Uterus (tissue), 4 donors: ENCODE measurements around the gene P3H2. TPM values are rescaled to one million over a fixed set of nuclear protein-coding genes. Genes with fewer than 3 reads are reported as not detected.

Experiments used
- DNase-seq, 2 donors: peaks; one replicate each; pipeline ENCODE4 v3.0.0-alpha.2; 2019 to 2020
- H3K27ac ChIP-seq, 2 donors: fragments of 200-600 bp; sonication (generic); 1 replicate in 1 of 2; 2 replicates in 1 of 2; pipeline ENCODE4 v1.5.1; 2016 to 2018
- H3K27me3 ChIP-seq, 2 donors: fragments of 200-600 bp; sonication (generic); one replicate each; pipeline ENCODE4 v1.5.1; 2018 to 2019; ENCODE audit warnings: control low read depth in 1 of 2
- H3K36me3 ChIP-seq, 2 donors: fragments of 200-600 bp; sonication (generic); one replicate each; pipeline ENCODE4 v1.5.1; 2019; ENCODE audit warnings: control low read depth in 1 of 2
- H3K4me1 ChIP-seq, 2 donors: fragments of 200-600 bp; sonication (generic); one replicate each; pipeline ENCODE4 v1.5.1; 2018 to 2019; ENCODE audit warnings: control low read depth in 1 of 2
- H3K4me3 ChIP-seq, 2 donors: fragments of 200-600 bp; sonication (generic); 1 replicate in 1 of 2; 2 replicates in 1 of 2; pipeline ENCODE4 v1.5.1; 2018 to 2019; ENCODE audit warnings: mild to moderate bottlenecking in 1 of 2
- H3K9me3 ChIP-seq, 2 donors: fragments of 200-600 bp; sonication (generic); one replicate each; pipeline ENCODE4 v1.5.1; 2019; ENCODE audit warnings: control low read depth in 1 of 2
- POLR2A ChIP-seq, 2 donors: fragments of 450-650 bp; IDR thresholded peaks; one replicate each; pipeline ENCODE4 v1.6.1; 2016; ENCODE audit warnings: antibody characterized with exemption in 2 of 2, mild to moderate bottlenecking in 1 of 2, moderate library complexity in 1 of 2
- intact Hi-C: fragments of 100-400 bp; cut with DNase I; formaldehyde crosslinking; loops from one replicate; pipeline ENCODE4 v1.15.1; 2023; ENCODE audit warnings: low total_unique reads
- total RNA-seq, 4 donors: library from RNA; depleted of rRNA in 3 of 4; stranded (reverse); fragments of >200 nt in 3 of 4; gene quantifications; one replicate each; pipeline versions ENCODE4 v1.1.0 to v1.2.4, GENCODE V29; 2014 to 2023
- TF ChIP-seq, protein P1 (sequence below), 4 experiments: fragments of 200-600 bp in 2 of 4; fragments of 450-650 bp in 2 of 4; sonication (generic) in 2 of 4; IDR thresholded peaks; one replicate each; pipeline ENCODE4 v1.5.1; 2016 to 2019; ENCODE audit warnings: antibody characterized with exemption in 4 of 4, mild to moderate bottlenecking in 2 of 4, moderate library complexity in 1 of 4
- donor health status: DM: yes; HTN: yes; CAD: no.

P3H2 gene
- total RNA-seq, 4 donors from 2014 or later, result 12.6 to 441 (median 30.6) TPM

DNA sequence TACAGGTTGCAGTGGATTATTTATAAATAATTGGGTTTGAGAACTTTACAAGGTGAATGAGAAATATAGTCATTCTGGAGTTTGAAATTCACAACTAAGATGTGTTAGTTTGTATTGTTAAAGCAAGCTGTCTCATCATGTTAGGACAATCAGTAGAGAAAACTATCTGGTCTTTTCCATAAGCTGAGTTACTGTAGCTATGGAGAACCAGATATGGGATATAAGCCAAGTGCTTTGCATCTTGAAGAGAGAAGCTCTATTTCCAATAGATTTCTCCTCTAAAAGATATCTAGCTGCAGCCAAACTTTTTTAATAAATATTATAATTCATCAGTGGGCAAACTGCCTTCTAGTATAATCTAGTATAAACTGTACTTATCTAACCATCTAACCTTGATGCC lies 11.3 kb downstream of the P3H2 start:
- Histone ChIP-seq H3K27me3 (no peaks in the 10 kb centered on the region), H3K4me3 (no peak overlapping the region), H3K9me3 (no peaks in the 10 kb centered on the region), H3K36me3 (no peaks in the 10 kb centered on the region), H3K27ac (peak overlapping the region; percentile 68 to 79), H3K4me1 (no peaks in the 10 kb centered on the region)
- intact Hi-C loops, result no loop called here
- TF ChIP-seq, protein P1, sequence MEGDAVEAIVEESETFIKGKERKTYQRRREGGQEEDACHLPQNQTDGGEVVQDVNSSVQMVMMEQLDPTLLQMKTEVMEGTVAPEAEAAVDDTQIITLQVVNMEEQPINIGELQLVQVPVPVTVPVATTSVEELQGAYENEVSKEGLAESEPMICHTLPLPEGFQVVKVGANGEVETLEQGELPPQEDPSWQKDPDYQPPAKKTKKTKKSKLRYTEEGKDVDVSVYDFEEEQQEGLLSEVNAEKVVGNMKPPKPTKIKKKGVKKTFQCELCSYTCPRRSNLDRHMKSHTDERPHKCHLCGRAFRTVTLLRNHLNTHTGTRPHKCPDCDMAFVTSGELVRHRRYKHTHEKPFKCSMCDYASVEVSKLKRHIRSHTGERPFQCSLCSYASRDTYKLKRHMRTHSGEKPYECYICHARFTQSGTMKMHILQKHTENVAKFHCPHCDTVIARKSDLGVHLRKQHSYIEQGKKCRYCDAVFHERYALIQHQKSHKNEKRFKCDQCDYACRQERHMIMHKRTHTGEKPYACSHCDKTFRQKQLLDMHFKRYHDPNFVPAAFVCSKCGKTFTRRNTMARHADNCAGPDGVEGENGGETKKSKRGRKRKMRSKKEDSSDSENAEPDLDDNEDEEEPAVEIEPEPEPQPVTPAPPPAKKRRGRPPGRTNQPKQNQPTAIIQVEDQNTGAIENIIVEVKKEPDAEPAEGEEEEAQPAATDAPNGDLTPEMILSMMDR (IDR thresholded peaks at IDR 0.05), result no peak
- no peak for DNase-seq

DNA sequence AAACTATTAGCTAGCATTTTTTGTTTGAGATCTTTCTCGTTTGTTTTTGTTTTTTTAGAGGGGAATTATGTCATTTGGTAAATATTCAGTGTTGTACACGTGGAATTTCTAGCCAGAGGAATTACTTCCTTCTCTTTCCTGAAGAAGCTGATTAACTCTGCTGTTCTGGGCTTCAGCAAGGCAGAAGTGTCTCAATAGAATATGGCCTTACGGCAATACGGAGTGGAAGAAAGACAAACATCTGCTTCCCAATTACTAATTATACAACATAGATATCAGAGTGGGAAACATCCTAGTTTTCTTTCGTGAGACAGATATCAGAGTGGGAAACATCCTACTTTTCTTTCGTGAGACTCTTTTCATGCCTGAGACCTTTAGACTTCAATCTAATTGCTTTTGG lies 11.9 kb downstream of the P3H2 start:
- no peaks in the 10 kb centered on the region for H3K9me3 ChIP-seq
- no peaks in the 10 kb centered on the region for H3K4me1 ChIP-seq
- no peak for DNase-seq
- TF ChIP-seq POLR2A (IDR thresholded peaks at IDR 0.05), result no peak
- TF ChIP-seq, protein P1 (IDR thresholded peaks at IDR 0.05), result no peak
- no peak overlapping the region for H3K4me3 ChIP-seq
- intact Hi-C loops, result no loop called here
- peak overlapping the region; percentile 68 to 79 for H3K27ac ChIP-seq
- H3K36me3 ChIP-seq, result no peaks in the 10 kb centered on the region
- H3K27me3 ChIP-seq, result no peaks in the 10 kb centered on the region

DNA sequence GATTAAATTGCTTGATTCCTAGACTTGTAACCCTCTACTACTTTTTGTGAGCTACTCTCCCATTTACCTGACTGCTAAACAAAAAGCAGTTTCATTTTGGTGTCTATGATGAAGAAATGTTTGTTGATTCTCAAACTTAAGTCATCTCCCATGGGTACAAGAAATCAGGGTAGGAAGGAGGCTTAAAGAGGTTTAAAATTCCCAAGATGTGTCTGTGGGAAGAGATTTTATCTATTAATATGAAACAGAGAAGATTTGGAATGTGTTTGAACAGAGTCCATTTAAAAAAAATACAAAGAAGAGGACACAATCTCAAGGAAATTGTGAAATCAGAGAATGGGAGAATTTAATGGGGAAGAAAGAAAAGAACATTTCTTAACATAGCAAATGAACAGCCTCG lies 14.8 kb downstream of the P3H2 start:
- intact Hi-C loops, result no loop called here
- H3K9me3 ChIP-seq, result no peaks in the 10 kb centered on the region
- H3K27ac ChIP-seq, result no peak overlapping the region
- no peak for TF ChIP-seq POLR2A (IDR thresholded peaks at IDR 0.05)
- TF ChIP-seq, protein P1 (IDR thresholded peaks at IDR 0.05), result no peak
- no peak overlapping the region for H3K4me3 ChIP-seq
- no peaks in the 10 kb centered on the region for H3K27me3 ChIP-seq
- no peaks in the 10 kb centered on the region for H3K36me3 ChIP-seq
- no peak for DNase-seq
- no peaks in the 10 kb centered on the region for H3K4me1 ChIP-seq

DNA sequence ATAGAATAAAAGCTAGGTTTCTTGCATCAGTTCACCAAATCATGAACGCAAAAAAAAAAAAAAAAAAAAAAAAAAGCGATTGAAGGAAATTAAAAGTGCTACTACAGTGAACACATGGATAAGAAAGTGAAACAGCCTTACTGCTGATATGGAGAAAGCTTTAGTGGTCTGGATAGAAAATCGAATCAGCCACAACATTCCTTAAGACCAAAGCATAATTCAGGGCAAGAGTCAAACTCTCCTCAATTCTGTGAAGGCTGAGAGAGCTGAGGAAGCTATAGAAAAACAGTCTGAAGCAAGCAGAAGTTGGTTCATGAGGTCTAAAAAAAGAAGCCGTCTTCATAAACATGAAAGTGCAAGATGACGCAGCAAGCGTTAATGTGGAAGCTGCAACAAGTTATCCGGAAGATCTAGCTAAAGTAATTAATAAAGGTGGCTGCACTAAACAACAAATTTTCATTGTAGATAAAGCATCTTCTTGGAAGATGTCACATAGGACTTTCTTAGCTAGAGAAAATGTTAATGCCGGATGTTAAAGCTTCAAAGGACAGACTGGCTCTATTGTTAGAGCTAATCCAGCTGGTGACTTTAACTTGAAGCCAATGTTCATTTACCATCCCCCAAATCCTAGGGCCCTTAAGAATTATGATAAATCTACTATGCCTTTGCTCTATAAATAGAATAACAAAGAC lies 19.2 kb downstream of the P3H2 start:
- Histone ChIP-seq H3K4me1 (no peaks in the 10 kb centered on the region), H3K27ac (peak overlapping the region; percentile 60 to 84), H3K4me3 (peak overlapping the region; percentile 8 to 10)

DNA sequence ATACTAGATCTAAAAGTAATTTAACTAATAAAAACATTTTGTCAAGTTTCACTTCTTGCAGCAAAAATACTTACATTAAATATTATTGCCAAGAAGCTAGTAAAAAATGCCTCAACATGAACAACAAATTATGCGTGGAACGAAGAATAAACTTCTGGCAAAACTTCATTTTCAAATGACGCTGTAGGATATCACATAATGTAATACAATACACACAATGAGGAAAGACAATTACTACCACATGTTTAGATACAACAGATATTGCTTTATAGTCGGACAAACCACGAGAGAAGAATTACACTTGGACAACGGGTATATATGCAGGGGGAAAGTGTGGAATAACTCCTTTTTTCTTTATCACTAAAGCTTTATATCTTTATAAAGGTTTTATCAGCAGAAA lies 21.6 kb downstream of the P3H2 start:
- H3K27me3 ChIP-seq, result no peaks in the 10 kb centered on the region
- no peaks in the 10 kb centered on the region for H3K9me3 ChIP-seq
- no peak overlapping the region for H3K4me3 ChIP-seq
- H3K36me3 ChIP-seq, result no peaks in the 10 kb centered on the region
- H3K4me1 ChIP-seq, result peaks cover 0 to 3% of the 10 kb centered on the region in 2 donors
- H3K27ac ChIP-seq, result no peak overlapping the region
- DNase-seq, result no peak
- TF ChIP-seq POLR2A (IDR thresholded peaks at IDR 0.05), result no peak
- TF ChIP-seq, protein P1 (IDR thresholded peaks at IDR 0.05), result no peak
- intact Hi-C loops, result no loop called here

More for the DNA sequence above, 19.2 kb downstream of the P3H2 start:
- Histone ChIP-seq H3K27me3 (no peaks in the 10 kb centered on the region), H3K9me3 (no peaks in the 10 kb centered on the region), H3K36me3 (no peaks in the 10 kb centered on the region)
- no peak for TF ChIP-seq POLR2A (IDR thresholded peaks at IDR 0.05)
- TF ChIP-seq, protein P1 (IDR thresholded peaks at IDR 0.05), result no peak
- intact Hi-C loops, result no loop called here
- no peak for DNase-seq
